Measurements from ENCODE around the gene KMT2B. TPM values are rescaled to one million over a fixed set of nuclear protein-coding genes. Genes with fewer than 3 reads are reported as not detected.
A peak's percentile ranks its signal among the peaks of the same experiment; 100 is the strongest.

KMT2B gene
- total RNA-seq, 1 experiment from 2014 or later = 2.8 TPM

DNA sequence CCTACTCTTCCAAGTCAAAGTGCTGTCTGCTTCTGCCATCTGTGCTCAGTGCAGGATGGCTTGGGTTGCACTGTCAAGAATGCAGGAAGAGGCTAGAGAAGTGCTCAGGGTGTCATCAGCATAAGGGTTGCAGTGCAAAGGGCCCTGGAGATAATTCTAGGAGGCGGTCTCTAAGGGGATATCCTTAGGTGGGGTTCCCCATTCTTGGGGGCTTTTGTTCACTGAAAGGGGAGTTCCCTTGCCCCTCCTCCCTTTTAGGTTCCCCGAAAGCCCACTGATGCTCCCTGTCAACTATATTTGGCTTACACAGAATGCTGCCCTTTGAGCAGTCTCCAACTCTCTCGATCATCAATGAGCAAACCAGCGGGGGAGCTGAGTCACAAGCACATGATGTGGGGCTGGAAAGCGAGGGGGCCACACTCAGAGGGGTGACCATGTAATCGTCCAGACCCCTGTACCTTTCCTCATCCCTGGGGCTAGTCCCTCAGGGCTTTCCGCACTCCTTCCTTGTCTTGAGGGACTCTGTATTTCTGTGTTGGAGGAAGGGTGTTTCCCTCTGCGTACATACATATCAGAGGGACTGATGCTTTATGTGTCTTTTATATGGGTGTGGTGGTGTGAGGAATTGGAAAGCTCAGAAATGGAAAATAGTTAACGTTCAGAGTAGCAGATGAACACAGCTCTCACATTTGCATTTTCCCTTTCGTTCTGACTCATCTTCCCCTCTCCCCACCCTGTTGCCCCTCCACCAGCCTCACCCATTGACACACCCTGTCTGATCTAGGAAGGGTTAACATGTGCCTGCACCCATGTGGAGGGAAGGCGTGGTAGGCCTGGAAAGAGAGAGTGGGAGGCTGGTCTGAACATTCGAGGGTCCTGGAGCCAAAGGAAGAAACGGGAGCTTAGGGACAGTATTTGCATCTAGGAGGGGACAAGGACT, 6.7 kb upstream of the KMT2B start:
- no peak for DNase-seq (ENCODE audit: low read depth)
- in situ Hi-C loops (cut with HindIII; ENCODE audit: low pct_unique_long_range_greater_than_20kb, low sequenced_read_pairs) = no loop called here

GRCh38 chr19:35712567-35713505, 5.0 kb upstream of the KMT2B start:
- DNase-seq (ENCODE audit: low read depth) = no peak
- in situ Hi-C loops (cut with HindIII; ENCODE audit: low pct_unique_long_range_greater_than_20kb, low sequenced_read_pairs) = no loop called here

DNA sequence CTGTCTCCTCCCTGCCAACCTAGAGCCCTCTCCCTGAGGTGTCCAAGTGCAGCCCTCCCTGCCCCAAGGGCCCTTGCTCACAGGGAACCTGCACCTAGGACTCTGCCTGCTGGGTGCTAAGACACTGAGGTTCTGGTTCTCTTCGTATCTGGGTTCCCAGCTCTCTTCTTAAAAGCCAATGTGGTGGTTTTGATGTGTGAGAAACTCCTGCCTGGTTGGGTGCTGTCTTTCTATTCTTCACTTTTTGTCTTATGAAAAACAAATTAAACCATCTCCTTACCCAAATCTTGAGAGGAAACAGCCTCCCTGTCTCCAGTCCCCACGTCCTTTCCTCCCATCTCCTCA, 4.3 kb upstream of the KMT2B start:
- no peak for DNase-seq (ENCODE audit: low read depth)
- in situ Hi-C loops (cut with HindIII; ENCODE audit: low pct_unique_long_range_greater_than_20kb, low sequenced_read_pairs) = no loop called here

DNA sequence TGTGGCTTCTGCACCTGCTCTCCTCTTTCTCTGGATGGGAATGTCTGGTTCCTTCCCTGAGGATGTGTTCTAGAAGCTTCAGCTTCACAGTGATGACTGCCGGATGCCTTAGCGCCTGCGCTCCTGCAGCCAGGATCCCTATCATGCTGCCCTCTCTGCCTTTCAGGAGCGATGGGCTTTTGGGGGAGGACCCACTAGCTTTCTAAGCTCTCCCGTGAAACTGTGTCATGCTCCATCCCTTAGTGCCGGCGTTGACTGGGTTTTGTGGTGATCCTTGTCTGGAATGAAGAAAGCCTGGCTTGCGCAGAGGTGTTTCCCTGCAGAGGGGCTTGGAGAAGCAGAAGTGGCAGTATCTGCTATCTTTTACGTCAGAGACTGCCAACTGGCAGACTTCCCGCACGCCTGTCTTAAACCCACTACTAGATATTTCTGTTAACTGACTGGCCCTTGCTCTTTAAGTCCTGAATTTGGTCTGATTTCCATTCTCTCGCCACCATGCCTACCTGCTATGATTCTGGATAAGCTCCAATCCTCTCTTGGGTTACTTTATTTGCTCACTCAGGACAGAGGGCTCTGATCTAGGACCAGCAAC, 3.8 kb upstream of the KMT2B start:
- in situ Hi-C loops (cut with HindIII; ENCODE audit: low pct_unique_long_range_greater_than_20kb, low sequenced_read_pairs) = no loop called here
- DNase-seq (ENCODE audit: low read depth) = no peak

DNA sequence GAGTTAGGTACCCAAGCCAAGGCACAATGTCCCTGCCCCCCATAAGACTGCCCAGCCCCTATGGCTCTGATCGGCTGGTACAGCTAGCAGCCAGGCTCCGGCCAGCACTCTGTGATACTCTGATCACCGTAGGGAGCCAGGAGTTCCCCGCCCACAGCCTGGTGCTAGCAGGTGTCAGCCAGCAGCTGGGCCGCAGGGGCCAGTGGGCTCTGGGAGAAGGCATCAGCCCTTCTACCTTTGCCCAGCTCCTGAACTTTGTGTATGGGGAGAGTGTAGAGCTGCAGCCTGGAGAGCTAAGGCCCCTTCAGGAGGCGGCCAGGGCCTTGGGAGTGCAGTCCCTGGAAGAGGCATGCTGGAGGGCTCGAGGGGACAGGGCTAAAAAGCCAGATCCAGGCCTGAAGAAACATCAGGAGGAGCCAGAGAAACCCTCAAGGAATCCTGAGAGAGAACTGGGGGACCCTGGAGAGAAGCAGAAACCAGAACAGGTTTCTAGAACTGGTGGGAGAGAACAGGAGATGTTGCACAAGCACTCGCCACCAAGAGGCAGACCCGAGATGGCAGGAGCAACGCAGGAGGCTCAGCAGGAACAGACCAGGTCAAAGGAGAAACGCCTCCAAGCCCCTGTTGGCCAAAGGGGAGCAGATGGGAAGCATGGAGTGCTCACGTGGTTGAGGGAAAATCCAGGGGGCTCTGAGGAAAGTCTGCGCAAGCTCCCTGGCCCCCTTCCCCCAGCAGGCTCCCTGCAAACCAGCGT, 3.0 kb upstream of the KMT2B start:
- in situ Hi-C loops (cut with HindIII; ENCODE audit: low pct_unique_long_range_greater_than_20kb, low sequenced_read_pairs) = no loop called here
- DNase-seq (ENCODE audit: low read depth) = no peak

- no peak for DNase-seq (ENCODE audit: low read depth)
- in situ Hi-C loops (cut with HindIII; ENCODE audit: low pct_unique_long_range_greater_than_20kb, low sequenced_read_pairs) = no loop called here
Measured at GRCh38 chr19:35715355-35715809, 2.4 kb upstream of the KMT2B start.

DNA sequence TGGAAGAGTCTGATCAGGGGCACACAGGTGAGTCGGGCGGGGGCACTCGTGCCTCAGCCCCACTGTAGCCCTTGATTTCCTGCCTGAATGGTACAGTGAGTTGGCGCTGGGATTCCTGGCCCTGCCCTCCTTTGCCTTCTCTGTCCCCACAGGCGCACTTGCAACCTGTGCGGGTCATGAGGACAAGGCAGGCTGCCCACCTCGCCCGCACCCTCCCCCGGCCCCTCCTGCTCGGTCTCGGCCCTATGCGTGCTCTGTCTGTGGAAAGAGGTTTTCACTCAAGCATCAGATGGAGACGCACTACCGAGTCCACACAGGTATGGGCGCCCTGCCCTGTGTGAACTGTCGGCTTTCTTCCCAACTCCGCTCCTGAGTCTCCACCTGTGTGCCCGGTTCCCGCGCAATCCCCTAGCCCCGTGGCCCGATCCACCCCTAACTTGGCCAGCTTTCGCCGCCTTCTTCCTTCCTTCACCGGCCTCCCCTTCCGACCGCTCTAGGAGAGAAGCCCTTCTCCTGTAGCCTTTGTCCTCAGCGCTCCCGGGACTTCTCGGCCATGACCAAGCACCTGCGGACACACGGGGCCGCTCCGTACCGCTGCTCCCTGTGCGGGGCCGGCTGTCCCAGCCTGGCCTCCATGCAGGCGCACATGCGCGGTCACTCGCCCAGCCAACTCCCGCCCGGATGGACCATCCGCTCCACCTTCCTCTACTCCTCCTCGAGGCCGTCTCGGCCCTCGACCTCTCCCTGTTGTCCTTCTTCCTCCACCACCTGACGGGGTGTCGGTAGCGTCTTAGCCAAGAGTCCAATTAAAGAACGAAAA, 1.6 kb upstream of the KMT2B start:
- DNase-seq (ENCODE audit: low read depth) = no peak
- in situ Hi-C loops (cut with HindIII; ENCODE audit: low pct_unique_long_range_greater_than_20kb, low sequenced_read_pairs) = no loop called here

DNA sequence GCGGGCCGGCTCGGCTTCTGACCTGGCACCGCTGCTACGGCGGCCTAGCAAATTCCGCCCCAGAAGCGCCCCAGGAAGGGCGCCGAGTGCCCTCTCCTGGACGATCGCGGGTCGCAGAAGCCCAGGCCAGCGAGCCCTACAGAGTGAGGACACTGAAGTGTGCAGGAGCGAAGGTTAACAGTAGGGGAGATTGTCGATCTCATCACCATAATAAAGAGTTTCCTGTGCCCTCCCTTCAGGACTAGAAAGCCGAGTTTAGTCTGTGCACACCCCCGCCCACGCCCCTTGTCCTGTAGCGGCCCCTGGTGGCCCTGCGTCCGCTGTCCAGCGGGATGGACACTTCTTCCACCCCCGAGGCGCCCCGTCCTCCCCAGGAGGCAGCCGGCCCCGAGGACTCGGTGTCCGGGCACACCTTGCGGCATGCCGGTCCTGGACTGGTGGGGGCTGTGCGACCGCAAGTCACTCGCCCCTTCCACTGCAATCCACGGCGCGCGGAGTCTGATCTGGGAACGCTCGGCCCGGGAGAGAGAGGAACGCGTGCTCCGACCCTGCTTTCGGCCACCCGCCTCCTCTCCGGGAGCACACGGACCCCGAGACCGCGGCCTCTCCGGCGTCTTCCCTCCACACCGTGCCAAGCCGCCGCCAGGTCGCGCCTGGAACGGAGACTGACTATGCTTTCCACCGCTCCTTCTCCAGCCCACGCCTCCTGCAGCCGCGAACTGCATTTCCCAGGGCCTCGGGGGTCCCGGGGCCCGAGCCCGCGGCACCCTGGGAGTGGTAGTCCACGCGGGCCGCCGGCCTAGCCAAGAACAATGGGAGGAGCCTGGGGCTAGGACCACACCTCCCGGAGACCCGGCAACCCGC, 770 bp upstream of the KMT2B start:
- in situ Hi-C loops (cut with HindIII; ENCODE audit: low pct_unique_long_range_greater_than_20kb, low sequenced_read_pairs) = no loop called here

GRCh38 chr19:35718345-35719041, 690 bp downstream of the KMT2B start:
- in situ Hi-C loops (cut with HindIII; ENCODE audit: low pct_unique_long_range_greater_than_20kb, low sequenced_read_pairs) = no loop called here

More for the DNA sequence above, 770 bp upstream of the KMT2B start:
- peak; percentile 94 for DNase-seq (ENCODE audit: low read depth)

GRCh38 chr19:35719402-35720162, 1.8 kb downstream of the KMT2B start:
- no peak for DNase-seq (ENCODE audit: low read depth)
- in situ Hi-C loops (cut with HindIII; ENCODE audit: low pct_unique_long_range_greater_than_20kb, low sequenced_read_pairs) = no loop called here

More at GRCh38 chr19:35718345-35719041, 690 bp downstream of the KMT2B start:
- peak; percentile 28 for DNase-seq (ENCODE audit: low read depth)

DNA sequence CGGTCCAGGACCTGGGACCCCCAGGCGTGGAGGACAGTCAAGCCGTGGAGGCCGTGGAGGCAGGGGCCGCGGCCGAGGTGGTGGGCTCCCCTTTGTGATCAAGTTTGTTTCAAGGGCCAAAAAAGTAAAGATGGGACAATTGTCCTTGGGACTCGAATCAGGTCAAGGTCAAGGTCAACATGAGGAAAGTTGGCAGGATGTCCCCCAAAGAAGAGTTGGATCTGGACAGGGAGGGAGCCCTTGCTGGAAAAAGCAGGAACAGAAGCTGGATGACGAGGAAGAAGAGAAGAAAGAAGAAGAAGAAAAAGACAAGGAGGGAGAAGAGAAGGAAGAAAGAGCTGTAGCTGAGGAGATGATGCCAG, 2.3 kb downstream of the KMT2B start:
- in situ Hi-C loops (cut with HindIII; ENCODE audit: low pct_unique_long_range_greater_than_20kb, low sequenced_read_pairs) = no loop called here
- no peak for DNase-seq (ENCODE audit: low read depth)

DNA sequence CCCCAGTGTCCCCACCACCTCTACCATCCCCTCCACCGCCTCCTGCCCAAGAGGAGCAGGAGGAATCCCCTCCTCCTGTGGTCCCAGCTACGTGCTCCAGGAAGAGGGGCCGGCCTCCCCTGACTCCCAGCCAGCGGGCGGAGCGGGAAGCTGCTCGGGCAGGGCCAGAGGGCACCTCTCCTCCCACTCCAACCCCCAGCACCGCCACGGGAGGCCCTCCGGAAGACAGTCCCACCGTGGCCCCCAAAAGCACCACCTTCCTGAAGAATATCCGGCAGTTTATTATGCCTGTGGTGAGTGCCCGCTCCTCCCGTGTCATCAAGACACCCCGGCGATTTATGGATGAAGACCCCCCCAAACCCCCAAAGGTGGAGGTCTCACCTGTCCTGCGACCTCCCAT, 2.8 kb downstream of the KMT2B start:
- in situ Hi-C loops (cut with HindIII; ENCODE audit: low pct_unique_long_range_greater_than_20kb, low sequenced_read_pairs) = no loop called here

DNA sequence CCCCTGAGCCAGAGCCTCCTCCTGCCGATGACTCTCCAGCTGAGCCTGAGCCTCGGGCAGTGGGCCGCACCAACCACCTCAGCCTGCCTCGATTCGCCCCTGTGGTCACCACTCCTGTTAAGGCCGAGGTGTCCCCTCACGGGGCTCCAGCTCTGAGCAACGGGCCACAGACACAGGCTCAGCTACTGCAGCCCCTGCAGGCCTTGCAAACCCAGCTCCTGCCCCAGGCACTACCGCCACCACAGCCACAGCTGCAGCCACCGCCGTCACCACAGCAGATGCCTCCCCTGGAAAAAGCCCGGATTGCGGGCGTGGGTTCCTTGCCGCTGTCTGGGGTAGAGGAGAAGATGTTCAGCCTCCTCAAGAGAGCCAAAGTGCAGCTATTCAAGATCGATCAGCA, 3.6 kb downstream of the KMT2B start:
- in situ Hi-C loops (cut with HindIII; ENCODE audit: low pct_unique_long_range_greater_than_20kb, low sequenced_read_pairs) = no loop called here
- no peak for DNase-seq (ENCODE audit: low read depth)

More for the DNA sequence above, 2.8 kb downstream of the KMT2B start:
- no peak for DNase-seq (ENCODE audit: low read depth)

DNA sequence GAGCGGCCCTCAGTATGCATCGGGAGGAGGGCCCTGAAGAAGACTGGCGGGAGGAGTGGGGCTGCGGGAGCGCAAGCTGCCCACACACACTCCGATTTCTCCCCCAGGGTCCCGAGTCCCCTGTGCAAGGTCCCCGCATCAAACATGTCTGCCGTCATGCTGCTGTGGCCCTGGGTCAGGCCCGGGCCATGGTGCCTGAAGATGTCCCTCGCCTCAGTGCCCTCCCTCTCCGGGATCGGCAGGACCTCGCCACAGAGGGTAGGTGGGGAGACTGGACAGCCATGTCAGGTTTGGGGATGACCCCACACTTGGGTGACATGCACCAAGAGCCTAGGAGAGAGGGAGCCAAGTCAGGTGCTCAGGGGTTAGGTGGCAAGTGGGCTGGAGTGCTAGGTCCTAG, 4.7 kb downstream of the KMT2B start:
- in situ Hi-C loops (cut with HindIII; ENCODE audit: low pct_unique_long_range_greater_than_20kb, low sequenced_read_pairs) = no loop called here

GRCh38 chr19:35722897-35723296, 5.1 kb downstream of the KMT2B start:
- in situ Hi-C loops (cut with HindIII; ENCODE audit: low pct_unique_long_range_greater_than_20kb, low sequenced_read_pairs) = no loop called here
- DNase-seq (ENCODE audit: low read depth) = no peak

More for the DNA sequence above, 4.7 kb downstream of the KMT2B start:
- no peak for DNase-seq (ENCODE audit: low read depth)
